DND-41 (cell line): ENCODE measurements around the gene CASQ2.
"Not testable (repeated sequence)": the region's sequence is repeated elsewhere in the genome, so short reads cannot be mapped to it uniquely, and the experiment has no call there.

Experiments used
- ATAC-seq: fragments of 200-7000 bp; cut with Tn5 transposase; 3 replicates; pipeline ENCODE4 v1.9.1; 2021; ENCODE audit warnings: low read depth; ENCODE audit not compliant: insufficient read depth
- DNase-seq: peaks from one replicate; pipeline ENCODE4 v3.0.0-alpha.2; 2020
- H2AFZ ChIP-seq: 2 replicates; pipeline ENCODE4 v1.6.0; 2012; ENCODE audit warnings: low read depth, low read length
- H3K27ac ChIP-seq: 2 replicates; pipeline ENCODE4 v1.5.1; 2012; ENCODE audit warnings: low read length, inconsistent platforms
- H3K27me3 ChIP-seq: fragments of 200-600 bp; sonication (generic); 2 replicates; pipeline ENCODE4 v1.6.0; 2012; ENCODE audit warnings: low read length, mild to moderate bottlenecking, inconsistent platforms; ENCODE audit not compliant: insufficient read depth, poor library complexity
- H3K36me3 ChIP-seq: 2 replicates; pipeline ENCODE4 v1.5.1; 2012; ENCODE audit warnings: low read length, inconsistent platforms; ENCODE audit not compliant: insufficient read depth
- H3K4me1 ChIP-seq: 2 replicates; pipeline ENCODE4 v1.5.1; 2012; ENCODE audit warnings: mild to moderate bottlenecking, low read length; ENCODE audit not compliant: insufficient read depth
- H3K4me2 ChIP-seq: 2 replicates; pipeline ENCODE4 v1.6.0; 2012; ENCODE audit warnings: mild to moderate bottlenecking, moderate library complexity, low read length, inconsistent platforms; ENCODE audit not compliant: insufficient read depth
- H3K4me3 ChIP-seq, 2 experiments: fragments of 200-600 bp in 1 of 2; shearing (Covaris generic) in 1 of 2; 2 replicates each; pipeline ENCODE4 v1.5.1; 2012 to 2016; ENCODE audit warnings: inconsistent platforms in 2 of 2, low read length in 2 of 2, mild to moderate bottlenecking in 2 of 2, low read depth in 1 of 2, moderate library complexity in 1 of 2
- H3K79me2 ChIP-seq: 2 replicates; pipeline ENCODE4 v1.6.0; 2012; ENCODE audit warnings: low read length, inconsistent platforms; ENCODE audit not compliant: insufficient read depth
- H3K9ac ChIP-seq: 2 replicates; pipeline ENCODE4 v1.6.0; 2012; ENCODE audit warnings: low read depth, mild to moderate bottlenecking, inconsistent platforms, low read length, moderate library complexity
- H3K9me3 ChIP-seq: 2 replicates; pipeline ENCODE4 v1.5.1; 2012; ENCODE audit warnings: low read length, moderate library complexity, mild to moderate bottlenecking, inconsistent platforms; ENCODE audit not compliant: insufficient read depth, severe bottlenecking
- H4K20me1 ChIP-seq: 2 replicates; pipeline ENCODE4 v1.6.0; 2012; ENCODE audit warnings: low read length; ENCODE audit not compliant: insufficient read depth
- EZH2 ChIP-seq: IDR thresholded peaks from 3 replicates; pipeline ENCODE4 v1.6.1; 2012; ENCODE audit warnings: borderline replicate concordance, low read depth, mild to moderate bottlenecking, moderate library complexity, low read length, inconsistent platforms; ENCODE audit not compliant: severe bottlenecking
- TF ChIP-seq, protein P1 (sequence below): IDR thresholded peaks from 2 replicates; pipeline ENCODE4 v1.5.1; 2012; ENCODE audit warnings: borderline replicate concordance, low read length, moderate library complexity, mild to moderate bottlenecking; ENCODE audit not compliant: poor library complexity, severe bottlenecking; ENCODE audit errors: extremely low read depth

Gene CASQ2

DNA sequence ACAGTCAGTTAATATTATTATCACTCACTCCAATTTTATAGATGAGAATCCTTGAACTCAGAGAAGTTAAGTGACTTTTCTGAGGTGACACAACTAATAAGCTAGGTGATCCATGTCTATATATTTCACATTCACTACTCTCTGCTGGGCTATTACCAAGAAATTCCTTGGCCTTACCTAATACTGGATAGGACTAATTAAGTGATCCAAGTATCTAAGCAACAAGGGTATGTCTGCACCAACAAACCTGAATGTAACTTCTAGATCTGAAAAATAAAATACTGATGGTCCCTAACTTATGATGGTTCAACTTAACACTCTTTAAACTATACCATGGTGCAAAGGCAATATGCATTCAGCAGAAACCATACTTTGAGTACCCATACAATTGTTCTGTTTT lies 14.8 kb upstream of the CASQ2 start:
- Histone ChIP-seq H3K9me3 (no peaks in the 10 kb centered on the region), H3K27ac (no peak overlapping the region), H3K4me3 (no peak overlapping the region), H3K9ac (no peak overlapping the region), H3K27me3 (peaks cover 5% of the 10 kb centered on the region), H3K4me1 (no peaks in the 10 kb centered on the region), H4K20me1 (no peaks in the 10 kb centered on the region), H3K79me2 (no peaks in the 10 kb centered on the region), H3K36me3 (no peaks in the 10 kb centered on the region), H3K4me2 (no peak overlapping the region), H2AFZ (no peak overlapping the region)
- no peak for DNase-seq
- no peak for ATAC-seq
- TF ChIP-seq EZH2: no peak
- TF ChIP-seq, protein P1, sequence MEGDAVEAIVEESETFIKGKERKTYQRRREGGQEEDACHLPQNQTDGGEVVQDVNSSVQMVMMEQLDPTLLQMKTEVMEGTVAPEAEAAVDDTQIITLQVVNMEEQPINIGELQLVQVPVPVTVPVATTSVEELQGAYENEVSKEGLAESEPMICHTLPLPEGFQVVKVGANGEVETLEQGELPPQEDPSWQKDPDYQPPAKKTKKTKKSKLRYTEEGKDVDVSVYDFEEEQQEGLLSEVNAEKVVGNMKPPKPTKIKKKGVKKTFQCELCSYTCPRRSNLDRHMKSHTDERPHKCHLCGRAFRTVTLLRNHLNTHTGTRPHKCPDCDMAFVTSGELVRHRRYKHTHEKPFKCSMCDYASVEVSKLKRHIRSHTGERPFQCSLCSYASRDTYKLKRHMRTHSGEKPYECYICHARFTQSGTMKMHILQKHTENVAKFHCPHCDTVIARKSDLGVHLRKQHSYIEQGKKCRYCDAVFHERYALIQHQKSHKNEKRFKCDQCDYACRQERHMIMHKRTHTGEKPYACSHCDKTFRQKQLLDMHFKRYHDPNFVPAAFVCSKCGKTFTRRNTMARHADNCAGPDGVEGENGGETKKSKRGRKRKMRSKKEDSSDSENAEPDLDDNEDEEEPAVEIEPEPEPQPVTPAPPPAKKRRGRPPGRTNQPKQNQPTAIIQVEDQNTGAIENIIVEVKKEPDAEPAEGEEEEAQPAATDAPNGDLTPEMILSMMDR: no peak

- Histone ChIP-seq H3K9ac (no peak overlapping the region), H3K79me2 (no peaks in the 10 kb centered on the region), H4K20me1 (no peaks in the 10 kb centered on the region), H3K27ac (no peak overlapping the region), H3K27me3 (peaks cover 5% of the 10 kb centered on the region), H3K4me1 (no peaks in the 10 kb centered on the region), H3K9me3 (no peaks in the 10 kb centered on the region), H2AFZ (no peak overlapping the region), H3K4me3 (no peak overlapping the region), H3K36me3 (no peaks in the 10 kb centered on the region), H3K4me2 (no peak overlapping the region)
- TF ChIP-seq EZH2: no peak
- TF ChIP-seq, protein P1: no peak
- ATAC-seq (no peak), DNase-seq (no peak)
Measured at GRCh38 chr1:115782571-115783281, 14.2 kb upstream of the CASQ2 start.

- H3K4me2 ChIP-seq: no peak overlapping the region
- H2AFZ ChIP-seq: no peak overlapping the region
- H3K27me3 ChIP-seq: peaks cover 9% of the 10 kb centered on the region
- no peak overlapping the region for H3K9ac ChIP-seq
- no peaks in the 10 kb centered on the region for H4K20me1 ChIP-seq
- no peaks in the 10 kb centered on the region for H3K9me3 ChIP-seq
- H3K36me3 ChIP-seq: no peaks in the 10 kb centered on the region
- no peaks in the 10 kb centered on the region for H3K4me1 ChIP-seq
- no peak for ATAC-seq
- no peak overlapping the region for H3K4me3 ChIP-seq
- H3K27ac ChIP-seq: no peak overlapping the region
- no peaks in the 10 kb centered on the region for H3K79me2 ChIP-seq
- no peak for DNase-seq
- no peak for TF ChIP-seq EZH2
- TF ChIP-seq, protein P1: no peak
Measured at GRCh38 chr1:115781851-115782250, 13.3 kb upstream of the CASQ2 start.

- H4K20me1 ChIP-seq: no peaks in the 10 kb centered on the region
- peaks cover 9% of the 10 kb centered on the region for H3K27me3 ChIP-seq
- no peaks in the 10 kb centered on the region for H3K4me1 ChIP-seq
- H3K4me3 ChIP-seq: no peak overlapping the region
- no peak overlapping the region for H3K4me2 ChIP-seq
- TF ChIP-seq, protein P1: no peak
- no peak for TF ChIP-seq EZH2
- no peaks in the 10 kb centered on the region for H3K36me3 ChIP-seq
- no peak overlapping the region for H3K27ac ChIP-seq
- no peak overlapping the region for H2AFZ ChIP-seq
- DNase-seq (no peak), ATAC-seq (no peak)
- no peaks in the 10 kb centered on the region for H3K79me2 ChIP-seq
- no peak overlapping the region for H3K9ac ChIP-seq
- no peaks in the 10 kb centered on the region for H3K9me3 ChIP-seq
Measured at GRCh38 chr1:115781343-115781742, 12.8 kb upstream of the CASQ2 start.

GRCh38 chr1:115780655-115781054 lies 12.1 kb upstream of the CASQ2 start:
- not testable (repeated sequence) for H3K27me3 ChIP-seq, ATAC-seq, H3K4me3 ChIP-seq, H3K4me1 ChIP-seq, H3K36me3 ChIP-seq, H3K79me2 ChIP-seq, H3K27ac ChIP-seq, DNase-seq, H3K9me3 ChIP-seq, H3K9ac ChIP-seq, H2AFZ ChIP-seq, H4K20me1 ChIP-seq, H3K4me2 ChIP-seq
